ENCODE measurements around the gene SLC24A2.

- TF ChIP-seq CTCF (IDR thresholded peaks at IDR 0.05) = no peak
- TF ChIP-seq POLR2A (IDR thresholded peaks at IDR 0.05) = no peak
Measured at GRCh38 chr9:19830796-19831195, 42.0 kb upstream of the SLC24A2 start.

Measured in uterus (tissue), 2 donors.